ENCODE results near the gene CMSS1.

- TF ChIP-seq CTCF (conservative IDR thresholded peaks at IDR 0.05; ENCODE audit: low read depth, low read length) (no peak), EZH2 (IDR thresholded peaks at IDR 0.05; ENCODE audit: borderline replicate concordance, low read depth, low read length, poor library complexity, severe bottlenecking) (no peak)
These were observed 192.4 kb downstream of the CMSS1 start for GRCh38 chr3:100010087-100010417.

Data from A673 (cell line).